Loucy (cell line): ENCODE results near the gene NAT10.
"Not testable (repeated sequence)": the region's sequence is repeated elsewhere in the genome, so short reads cannot be mapped to it uniquely, and the experiment has no call there.

Experiments
- H2AFZ ChIP-seq: fragments of 200-600 bp; sonication (generic); 2 replicates; pipeline ENCODE4 v1.6.0; 2016; ENCODE audit warnings: antibody characterized with exemption, mild to moderate bottlenecking, low read length, moderate library complexity
- H3F3A ChIP-seq: fragments of 200-600 bp; 2 replicates; pipeline ENCODE4 v1.6.0; 2016; ENCODE audit warnings: antibody characterized with exemption, low read depth, mild to moderate bottlenecking
- H3K27me3 ChIP-seq: fragments of 200-600 bp; sonication (generic); 2 replicates; pipeline ENCODE4 v1.6.1; 2014; ENCODE audit warnings: low read length, mild to moderate bottlenecking; ENCODE audit not compliant: insufficient read depth, poor library complexity, severe bottlenecking
- H3K36me3 ChIP-seq: fragments of 200-600 bp; sonication (generic); 2 replicates; pipeline ENCODE4 v1.6.1; 2016; ENCODE audit warnings: low read length; ENCODE audit not compliant: insufficient read depth
- H3K4me1 ChIP-seq: fragments of 200-600 bp; sonication (generic); 2 replicates; pipeline ENCODE4 v1.5.1; 2014; ENCODE audit warnings: low read length, mild to moderate bottlenecking; ENCODE audit not compliant: insufficient read depth, poor library complexity, severe bottlenecking
- H3K4me2 ChIP-seq: fragments of 200-600 bp; sonication (generic); 2 replicates; pipeline ENCODE4 v1.6.0; 2014; ENCODE audit warnings: antibody characterized with exemption, low read length, low read depth, mild to moderate bottlenecking; ENCODE audit not compliant: poor library complexity, severe bottlenecking
- H3K4me3 ChIP-seq: fragments of 200-600 bp; sonication (generic); 2 replicates; pipeline ENCODE4 v1.5.1; 2014; ENCODE audit warnings: low read length, mild to moderate bottlenecking, mixed read lengths; ENCODE audit not compliant: poor library complexity, severe bottlenecking
- H3K79me2 ChIP-seq: fragments of 200-600 bp; sonication (generic); 2 replicates; pipeline ENCODE4 v1.6.1; 2014; ENCODE audit warnings: low read length; ENCODE audit not compliant: insufficient read depth
- H3K9ac ChIP-seq: fragments of 200-600 bp; sonication (generic); 2 replicates; pipeline ENCODE4 v1.6.0; 2014; ENCODE audit warnings: mild to moderate bottlenecking, low read depth, low read length, moderate library complexity; ENCODE audit not compliant: poor library complexity, severe bottlenecking
- H3K9me2 ChIP-seq: fragments of 200-600 bp; sonication (generic); replicated peaks from 2 replicates; pipeline ENCODE4 v1.6.1; 2016; ENCODE audit warnings: low read depth, low read length, mixed read lengths
- H3K9me3 ChIP-seq: fragments of 200-600 bp; sonication (generic); 2 replicates; pipeline ENCODE4 v1.6.1; 2014; ENCODE audit warnings: mild to moderate bottlenecking, antibody characterized with exemption, low read length, low read depth; ENCODE audit not compliant: insufficient read depth
- H4K20me1 ChIP-seq: fragments of 200-600 bp; sonication (generic); 2 replicates; pipeline ENCODE4 v1.6.0; 2014; ENCODE audit warnings: antibody characterized with exemption, low read length, mild to moderate bottlenecking; ENCODE audit not compliant: insufficient read depth, poor library complexity, severe bottlenecking
- CTCF ChIP-seq: fragments of 200-600 bp; sonication (generic); conservative IDR thresholded peaks from 2 replicates; pipeline ENCODE4 v1.5.1; 2014; ENCODE audit warnings: mild to moderate bottlenecking, antibody characterized with exemption, low read length
- EZH2phosphoT487 ChIP-seq: fragments of 200-600 bp; IDR thresholded peaks from 2 replicates; pipeline ENCODE4 v1.6.1; 2018; ENCODE audit warnings: antibody characterized with exemption, mild to moderate bottlenecking, moderate library complexity, borderline replicate concordance

NAT10 gene

DNA sequence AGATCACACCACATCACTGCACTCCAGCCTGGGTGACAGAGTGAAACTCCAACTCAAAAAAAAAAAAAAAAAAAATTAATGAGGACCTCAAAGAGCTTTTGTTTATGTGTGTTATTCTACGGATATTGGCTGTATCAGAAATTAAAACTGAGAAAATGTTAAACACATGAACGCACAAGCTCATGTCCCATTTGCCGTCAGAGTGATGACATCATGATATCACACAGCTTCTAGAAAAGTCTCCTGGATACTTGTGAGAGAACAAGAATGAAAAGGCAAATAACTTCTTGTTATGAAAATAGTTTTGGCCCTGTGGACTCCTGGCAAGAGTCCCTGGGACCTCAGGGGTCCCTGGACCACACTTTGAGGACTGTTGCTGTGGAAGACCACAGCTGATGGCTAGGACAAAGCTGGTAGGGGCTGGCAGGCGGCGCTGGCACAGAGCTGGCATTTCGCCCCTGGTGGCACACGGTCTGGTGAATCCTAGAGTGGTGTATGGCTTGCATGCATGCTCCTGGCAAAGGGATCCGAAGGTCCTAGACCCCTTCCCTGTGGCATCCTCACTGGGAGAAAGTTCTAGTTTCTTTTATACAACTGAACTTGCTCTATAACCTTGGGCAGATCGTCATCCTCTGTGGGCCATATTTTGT is 73.7 kb downstream of the NAT10 start:
- Histone ChIP-seq H3F3A (no peaks in the 10 kb centered on the region), H3K9ac (no peak overlapping the region), H3K79me2 (no peaks in the 10 kb centered on the region), H2AFZ (no peak overlapping the region), H3K36me3 (no peaks in the 10 kb centered on the region), H3K4me2 (no peak overlapping the region), H3K4me1 (peaks cover 25% of the 10 kb centered on the region), H3K27me3 (no peaks in the 10 kb centered on the region), H4K20me1 (no peaks in the 10 kb centered on the region), H3K9me3 (no peaks in the 10 kb centered on the region), H3K9me2 (no peaks in the 10 kb centered on the region), H3K4me3 (no peak overlapping the region)
- TF ChIP-seq CTCF (no peak), EZH2phosphoT487 (no peak)

GRCh38 chr11:34180040-34180813 is 74.8 kb downstream of the NAT10 start:
- Histone ChIP-seq H3K79me2 (no peaks in the 10 kb centered on the region), H3K4me2 (peak overlapping the region; percentile 0), H3K9me3 (no peaks in the 10 kb centered on the region), H3K9ac (no peak overlapping the region), H3K4me1 (peaks cover 27% of the 10 kb centered on the region), H3K27me3 (no peaks in the 10 kb centered on the region), H3K9me2 (no peaks in the 10 kb centered on the region), H3K36me3 (no peaks in the 10 kb centered on the region), H4K20me1 (no peaks in the 10 kb centered on the region), H3K4me3 (no peak overlapping the region), H3F3A (no peaks in the 10 kb centered on the region), H2AFZ (no peak overlapping the region)
- TF ChIP-seq CTCF: no peak

- H3K4me3 ChIP-seq, H3K4me2 ChIP-seq, H3K9ac ChIP-seq, H3F3A ChIP-seq, H3K79me2 ChIP-seq, H2AFZ ChIP-seq, H3K9me2 ChIP-seq, H3K9me3 ChIP-seq, H3K27me3 ChIP-seq, H4K20me1 ChIP-seq, H3K36me3 ChIP-seq: not testable (repeated sequence)
- peaks cover 29% of the 10 kb centered on the region for H3K4me1 ChIP-seq
Measured at GRCh38 chr11:34180814-34181165, 75.4 kb downstream of the NAT10 start.

- H3K9ac ChIP-seq: no peak overlapping the region
- no peaks in the 10 kb centered on the region for H3K9me3 ChIP-seq
- no peaks in the 10 kb centered on the region for H3F3A ChIP-seq
- H3K27me3 ChIP-seq: no peaks in the 10 kb centered on the region
- no peak overlapping the region for H2AFZ ChIP-seq
- H3K4me2 ChIP-seq: no peak overlapping the region
- no peaks in the 10 kb centered on the region for H4K20me1 ChIP-seq
- no peak overlapping the region for H3K4me3 ChIP-seq
- no peaks in the 10 kb centered on the region for H3K36me3 ChIP-seq
- TF ChIP-seq CTCF (no peak), EZH2phosphoT487 (no peak)
- H3K79me2 ChIP-seq: no peaks in the 10 kb centered on the region
- H3K4me1 ChIP-seq: peaks cover 29% of the 10 kb centered on the region
- no peaks in the 10 kb centered on the region for H3K9me2 ChIP-seq
Measured at GRCh38 chr11:34181251-34181650, 75.8 kb downstream of the NAT10 start.
